Endothelial cell of umbilical vein (primary cell): ENCODE results near the gene TEX29. TPM values are rescaled to one million over a fixed set of nuclear protein-coding genes. Genes with fewer than 3 reads are reported as not detected.

Source experiments
- BruUV-seq: library from RNA; stranded (reverse); fragments of 400-500 nt; replicated peaks from 2 replicates; lab custom pipeline; 2021; lab: Mats Ljungman, UMichigan
- CTCF ChIA-PET: fragments of 300-600, 350-600 bp; sonication (Branson Sonifier 250); formaldehyde crosslinking; loops from one replicate; lab custom pipeline; 2021; ENCODE audit warnings: antibody characterized with exemption, inconsistent platforms; lab: Charles Lee
- POLR2A ChIA-PET: fragments of 300-600, 350-600 bp; sonication (Branson Sonifier 250); formaldehyde crosslinking; loops from one replicate; lab custom pipeline; 2021; ENCODE audit warnings: antibody characterized with exemption, inconsistent platforms; lab: Charles Lee
- DNase-seq: peaks from one replicate; pipeline ENCODE4 v3.0.0-alpha.2; 2011; ENCODE audit warnings: low read depth, low spot score
- FAIRE-seq: peaks from 2 replicates; lab custom pipeline; 2011; peaks lifted over from hg19 to GRCh38; lab: Jason Lieb, UNC
- H2AFZ ChIP-seq: 2 replicates; pipeline ENCODE4 v1.6.0; 2012; ENCODE audit warnings: low read depth, low read length, control low read depth, inconsistent platforms
- H3K27ac ChIP-seq: 2 replicates; pipeline ENCODE4 v1.5.1; 2011; ENCODE audit warnings: low read depth, mild to moderate bottlenecking, control low read depth, low read length, moderate library complexity; ENCODE audit not compliant: insufficient read depth
- H3K27me3 ChIP-seq, 2 experiments: 2 replicates each; pipeline versions ENCODE4 v1.6.0 to v1.6.1; 2011; ENCODE audit warnings: low read length in 2 of 2, mixed read lengths in 1 of 2; ENCODE audit not compliant: control insufficient read depth in 2 of 2, insufficient read depth in 2 of 2
- H3K36me3 ChIP-seq, 2 experiments: 2 replicates in 1 of 2; 3 replicates in 1 of 2; pipeline ENCODE4 v1.5.1; 2011; ENCODE audit warnings: low read length in 2 of 2, mild to moderate bottlenecking in 1 of 2, moderate library complexity in 1 of 2; ENCODE audit not compliant: control insufficient read depth in 2 of 2, insufficient read depth in 2 of 2; ENCODE audit errors: extremely low read depth in 1 of 2
- H3K4me1 ChIP-seq: 3 replicates; pipeline ENCODE4 v1.5.1; 2011; ENCODE audit warnings: mild to moderate bottlenecking, low read length; ENCODE audit not compliant: control insufficient read depth, insufficient read depth; ENCODE audit errors: extremely low read depth
- H3K4me2 ChIP-seq: 2 replicates; pipeline ENCODE4 v1.6.1; 2011; ENCODE audit warnings: low read length, control low read depth, mixed read lengths; ENCODE audit not compliant: insufficient read depth
- H3K4me3 ChIP-seq, 3 experiments: fragments of 200-600 bp in 1 of 3; sonication (generic), shearing (Covaris generic) in 1 of 3; replicated peaks in 1 of 3; 2 replicates each; pipeline ENCODE4 v1.5.1; 2011 to 2016; ENCODE audit warnings: control low read depth in 3 of 3, low read length in 3 of 3, mild to moderate bottlenecking in 2 of 3, inconsistent platforms in 1 of 3, low read depth in 1 of 3, moderate library complexity in 1 of 3; ENCODE audit not compliant: insufficient read depth in 1 of 3
- H3K79me2 ChIP-seq: 2 replicates; pipeline ENCODE4 v1.6.0; 2012; ENCODE audit warnings: low read length, inconsistent platforms; ENCODE audit not compliant: control insufficient read depth, insufficient read depth
- H3K9ac ChIP-seq: replicated peaks from 2 replicates; pipeline ENCODE3; 2011; ENCODE audit warnings: low read length, control low read depth; ENCODE audit not compliant: insufficient read depth; ENCODE audit errors: extremely low read depth
- H3K9me1 ChIP-seq: replicated peaks from 3 replicates; pipeline ENCODE4 v1.6.0; 2011; ENCODE audit warnings: mild to moderate bottlenecking, low read length; ENCODE audit not compliant: control insufficient read depth, insufficient read depth; ENCODE audit errors: extremely low read depth
- H3K9me3 ChIP-seq: replicated peaks from 2 replicates; pipeline ENCODE4 v1.5.1; 2012; ENCODE audit warnings: low read length, inconsistent platforms; ENCODE audit not compliant: control insufficient read depth, insufficient read depth
- H4K20me1 ChIP-seq: replicated peaks from 2 replicates; pipeline ENCODE3; 2011; ENCODE audit warnings: mild to moderate bottlenecking, low read length; ENCODE audit not compliant: control insufficient read depth, insufficient read depth; ENCODE audit errors: extremely low read depth
- CTCF ChIP-seq, 2 donors: IDR thresholded peaks; 1 replicate in 1 of 2; 2 replicates in 1 of 2; pipeline ENCODE4 v1.5.1; 2011; ENCODE audit warnings: low read length in 2 of 2, mild to moderate bottlenecking in 2 of 2, moderate library complexity in 2 of 2, control low read depth in 1 of 2, inconsistent platforms in 1 of 2, low read depth in 1 of 2; ENCODE audit not compliant: insufficient read depth in 1 of 2; ENCODE audit errors: extremely low read depth in 1 of 2
- EZH2 ChIP-seq: IDR thresholded peaks from 2 replicates; pipeline ENCODE4 v1.6.1; 2012; ENCODE audit warnings: borderline replicate concordance, low read depth, mild to moderate bottlenecking, moderate library complexity, low read length, inconsistent platforms; ENCODE audit not compliant: severe bottlenecking
- FOS ChIP-seq: IDR thresholded peaks from 2 replicates; pipeline ENCODE4 v1.6.1; 2011; ENCODE audit warnings: mild to moderate bottlenecking, low read length, moderate library complexity, borderline replicate concordance; ENCODE audit not compliant: insufficient read depth
- GATA2 ChIP-seq: IDR thresholded peaks from 2 replicates; pipeline ENCODE4 v1.7.0; 2011; ENCODE audit warnings: low read depth, mild to moderate bottlenecking, moderate library complexity, mixed read lengths, low read length; ENCODE audit not compliant: insufficient read length, insufficient read depth
- JUN ChIP-seq: IDR thresholded peaks from 2 replicates; pipeline ENCODE4 v1.6.1; 2011; ENCODE audit warnings: borderline replicate concordance, low read depth; ENCODE audit not compliant: insufficient read length, insufficient read depth
- MAX ChIP-seq: IDR thresholded peaks from 2 replicates; pipeline ENCODE4 v1.6.1; 2011; ENCODE audit not compliant: insufficient read depth, insufficient read length
- MYC ChIP-seq: IDR thresholded peaks from one replicate; pipeline ENCODE4 v1.6.1; 2011; ENCODE audit warnings: mild to moderate bottlenecking, low read depth, low read length
- POLR2A ChIP-seq: IDR thresholded peaks from 2 replicates; pipeline ENCODE4 v1.6.1; 2012; ENCODE audit warnings: low read depth, mild to moderate bottlenecking, control low read depth, low read length
- POLR2AphosphoS5 ChIP-seq: IDR thresholded peaks from 2 replicates; pipeline ENCODE4 v1.6.1; 2012; ENCODE audit warnings: low read depth, mild to moderate bottlenecking, control low read depth, low read length, moderate library complexity; ENCODE audit not compliant: insufficient read depth
- dilution Hi-C: fragments of 300-500 bp; cut with MboI; formaldehyde crosslinking; loops from one replicate; pipeline ENCODE4 v1.15.0; 2019; ENCODE audit warnings: low sequenced_read_pairs; ENCODE audit not compliant: extremely low pct_ligation_motif_present
- intact Hi-C: fragments of 100-400 bp; cut with micrococcal nuclease; formaldehyde crosslinking; loops from one replicate; pipeline ENCODE4 v1.10.0; 2022
- polyA plus RNA-seq, 4 experiments: library from polyadenylated mRNA; depleted of rRNA in 3 of 4; stranded (reverse) in 3 of 4; unstranded in 1 of 4; fragments of >200 nt; gene quantifications; 2 replicates each; pipeline versions ENCODE4 v1.2.1 to v1.2.3, GENCODE V29; 2011 to 2012; ENCODE audit warnings: missing spikeins in 1 of 4
- total RNA-seq: library from RNA; stranded (reverse); gene quantifications from 2 replicates; pipeline ENCODE4 v1.2.3, GENCODE V29; 2021

Gene TEX29
- total and polyA plus RNA-seq, 2 donors (not counting 3 experiments of a cell fraction or from before 2014, with no cell fraction given) = 0.44 TPM; not detected in 1

- Histone ChIP-seq H3K36me3 (no peaks in the 10 kb centered on the region), H3K9ac (no peak overlapping the region), H3K79me2 (no peaks in the 10 kb centered on the region), H3K9me3 (no peaks in the 10 kb centered on the region), H4K20me1 (no peaks in the 10 kb centered on the region), H3K4me2 (no peak overlapping the region), H3K4me3 (no peak overlapping the region), H2AFZ (no peak overlapping the region), H3K4me1 (no peaks in the 10 kb centered on the region), H3K9me1 (no peaks in the 10 kb centered on the region), H3K27me3 (no peaks in the 10 kb centered on the region), H3K27ac (no peak overlapping the region)
- BruUV-seq = no TSS peak
- TF ChIP-seq MAX (no peak), MYC (no peak), JUN (no peak), FOS (no peak), POLR2A (no peak), GATA2 (no peak), EZH2 (no peak), CTCF (IDR thresholded peaks at IDR 0.05; ENCODE audit: extremely low read depth in 1 of 2, insufficient read depth in 1 of 2, low read depth in 1 of 2, low read length in 2 of 2) (no peak), POLR2AphosphoS5 (no peak)
- CTCF ChIA-PET = no interaction called here
- intact Hi-C loops (no loop called here), dilution Hi-C loops (no loop called here)
- POLR2A ChIA-PET = no interaction called here
- DNase-seq (no peak), FAIRE-seq (no peak)
Measured at GRCh38 chr13:111393221-111393790, 72.9 kb downstream of the TEX29 start.

Other genes with a start within 250 kb of the TEX29 start
- gene ARHGEF7, start 205.3 kb upstream of the TEX29 start, total RNA-seq = 121 and 155 TPM in 2 replicates
- gene ARHGEF7, start 205.3 kb upstream of the TEX29 start, polyA plus RNA-seq = 86.2 and 94.9 TPM in 2 replicates